ENCODE data around the gene ZBTB7B.

Gene ZBTB7B

GRCh38 chr1:155002464-155003226 is at the start of gene ZBTB7B:
ZBTB7B (plus strand) TSS chr1:155002802; CDS start chr1:155014661, 11,859 bp downstream.
- no peak for DNase-seq

DNA sequence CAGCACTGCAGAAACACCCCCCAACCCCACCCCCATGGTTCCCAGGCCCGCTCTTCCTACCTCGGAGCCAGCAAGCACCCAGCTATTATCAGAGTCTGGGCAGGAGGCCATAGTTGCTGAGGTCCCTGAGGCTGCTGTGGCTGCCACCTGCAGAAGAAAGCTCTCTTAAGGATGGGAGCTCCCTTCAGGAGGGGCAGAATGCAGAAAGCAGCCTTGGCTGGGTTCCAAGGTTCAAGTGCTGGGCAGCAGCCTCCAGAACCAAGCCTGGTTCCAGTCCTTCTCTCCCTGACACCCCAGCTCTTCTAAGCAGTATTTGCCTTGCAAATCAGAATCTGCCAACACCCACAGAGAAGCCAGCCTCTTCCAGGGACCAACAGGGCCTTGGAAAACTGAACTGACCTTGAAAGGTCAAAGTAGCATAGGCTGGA is 49.0 kb upstream of the ZBTB7B start:
- no peak for DNase-seq

- DNase-seq, result no peak
Measured at GRCh38 chr1:154954541-154954940, 48.1 kb upstream of the ZBTB7B start.

DNA sequence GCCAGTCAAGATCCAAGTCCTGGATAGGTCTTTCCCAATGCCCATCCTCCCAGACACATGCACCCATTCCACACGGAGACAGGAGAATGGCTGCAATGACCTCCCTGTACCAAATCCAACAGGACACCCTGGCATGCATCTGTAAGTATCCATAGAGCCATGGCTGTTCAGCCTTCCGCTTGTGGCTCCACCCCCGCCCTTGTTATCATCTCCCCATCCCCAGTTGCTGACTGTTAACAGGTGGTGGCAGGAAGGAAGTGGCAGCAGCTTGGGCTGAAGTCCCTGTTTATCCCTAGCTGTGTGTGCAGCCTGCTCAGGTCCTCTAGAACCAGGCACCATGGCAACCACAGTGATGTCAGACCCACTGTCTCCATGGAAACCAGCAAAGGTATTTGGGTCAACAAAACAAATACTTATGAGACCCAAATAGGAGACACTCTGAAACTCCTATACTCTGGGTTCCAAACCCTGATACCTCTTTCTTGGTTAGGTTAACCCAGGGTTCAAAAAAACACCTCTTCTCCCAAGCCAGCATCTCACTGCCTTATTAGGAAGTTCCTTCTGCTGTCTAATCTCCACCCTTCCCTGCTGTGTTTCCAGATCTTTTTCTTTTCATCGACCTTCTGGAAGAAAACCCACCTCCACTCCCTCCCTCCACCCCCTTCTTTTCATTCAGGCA is 47.4 kb upstream of the ZBTB7B start:
- peak; percentile 63 to 73 for DNase-seq

DNA sequence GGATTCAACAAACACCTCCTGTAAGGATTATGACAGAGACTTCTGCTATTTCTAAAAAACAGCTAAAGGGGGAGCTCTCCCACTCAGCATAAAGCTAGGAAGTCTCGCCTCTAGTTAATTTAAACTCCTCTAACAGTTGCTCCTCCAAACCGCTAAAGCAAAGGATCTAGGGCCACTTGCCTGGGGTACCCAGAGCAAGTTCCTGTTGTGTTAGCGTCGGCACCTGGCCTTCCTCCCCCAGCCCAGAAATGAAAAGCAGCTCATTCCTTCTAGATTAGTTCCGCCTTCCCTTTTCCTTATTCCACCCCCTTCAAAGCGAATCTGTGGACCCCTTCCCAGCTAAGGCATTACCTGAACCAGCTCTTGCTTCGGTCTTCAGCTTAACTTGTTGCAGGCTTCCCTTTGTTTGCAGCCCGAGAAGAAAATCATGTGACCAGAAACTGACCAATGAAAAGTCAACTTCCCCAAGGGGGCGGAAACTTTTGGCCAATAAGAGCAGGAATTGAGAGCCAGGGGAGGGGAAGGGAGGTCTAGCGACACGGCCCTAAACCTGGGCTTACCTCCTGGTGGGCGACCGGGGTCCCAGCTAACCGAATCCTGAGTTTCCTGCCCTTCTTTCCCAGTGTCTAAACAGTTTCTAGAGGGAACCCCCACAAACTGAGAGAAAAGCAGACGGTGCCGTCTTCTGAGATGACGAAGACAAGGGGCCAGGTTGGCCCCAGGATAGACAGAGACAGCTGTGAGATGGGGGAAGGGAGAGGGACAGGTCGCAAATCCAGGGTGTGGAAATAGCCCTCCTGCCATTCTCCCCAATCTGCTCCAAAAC is 46.7 kb upstream of the ZBTB7B start, which contains the start of gene PBXIP1:
TSS of gene PBXIP1 (minus strand) at position 382 of the 826 bp plus-strand sequence. CDS start 2,378 bp downstream, outside the sequence.
- DNase-seq, result peak; percentile 63 to 76

- DNase-seq, result no peak
Measured at GRCh38 chr1:154956544-154956941, 46.1 kb upstream of the ZBTB7B start.

- no peak for DNase-seq
Measured at GRCh38 chr1:154957091-154957657, 45.4 kb upstream of the ZBTB7B start.

GRCh38 chr1:154958036-154958435 is 44.6 kb upstream of the ZBTB7B start:
- no peak for DNase-seq

DNA sequence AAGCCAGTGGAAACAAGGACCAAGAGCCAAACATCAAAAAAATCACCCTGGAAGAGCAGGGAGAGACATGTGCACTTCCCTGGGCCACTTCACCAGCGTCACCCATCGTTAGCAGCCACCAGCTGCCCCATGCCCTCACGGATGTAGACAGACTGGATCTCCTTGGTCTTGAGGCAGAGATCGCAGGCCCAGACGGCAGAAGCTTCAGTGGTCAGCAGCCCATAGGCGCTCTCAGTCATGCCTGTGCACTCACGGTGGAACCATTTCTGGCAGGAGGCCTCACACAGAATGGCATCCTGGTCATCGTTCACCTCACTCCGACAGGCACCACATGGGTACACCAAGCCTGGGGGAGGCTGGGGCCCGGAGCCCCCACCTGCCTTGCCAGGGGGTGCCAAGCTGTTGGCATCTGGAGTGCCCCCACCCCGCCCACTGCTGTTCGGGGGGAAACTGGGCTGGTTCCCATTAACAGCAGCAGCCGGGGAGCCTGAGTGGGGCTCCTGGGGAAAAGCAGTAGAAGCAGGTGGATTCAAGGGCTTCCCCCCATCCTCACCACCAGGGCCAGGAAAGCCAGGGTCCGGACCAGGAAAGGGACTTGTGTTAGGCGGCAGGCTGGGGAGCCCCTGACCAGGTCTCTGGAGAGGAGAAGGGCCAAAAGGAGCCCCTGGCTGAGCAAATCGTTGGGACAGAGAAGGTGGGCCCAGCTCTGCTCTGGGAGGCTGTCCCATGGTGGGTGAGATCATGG is 43.7 kb upstream of the ZBTB7B start:
- DNase-seq, result no peak

GRCh38 chr1:154959426-154959780 is 43.2 kb upstream of the ZBTB7B start:
- no peak for DNase-seq

GRCh38 chr1:154960446-154961136 is 42.0 kb upstream of the ZBTB7B start:
- DNase-seq, result no peak

GRCh38 chr1:154961207-154962155 is 41.1 kb upstream of the ZBTB7B start, which contains the start of gene PYGO2:
PYGO2 (minus strand) TSS chr1:154961782; CDS start chr1:154961576, 206 bp downstream.
- peak; percentile 75 to 76 for DNase-seq

- DNase-seq, result no peak
Measured at GRCh38 chr1:154962156-154962749, 40.3 kb upstream of the ZBTB7B start.

GRCh38 chr1:154962795-154963330 is 39.7 kb upstream of the ZBTB7B start:
- DNase-seq, result no peak

DNA sequence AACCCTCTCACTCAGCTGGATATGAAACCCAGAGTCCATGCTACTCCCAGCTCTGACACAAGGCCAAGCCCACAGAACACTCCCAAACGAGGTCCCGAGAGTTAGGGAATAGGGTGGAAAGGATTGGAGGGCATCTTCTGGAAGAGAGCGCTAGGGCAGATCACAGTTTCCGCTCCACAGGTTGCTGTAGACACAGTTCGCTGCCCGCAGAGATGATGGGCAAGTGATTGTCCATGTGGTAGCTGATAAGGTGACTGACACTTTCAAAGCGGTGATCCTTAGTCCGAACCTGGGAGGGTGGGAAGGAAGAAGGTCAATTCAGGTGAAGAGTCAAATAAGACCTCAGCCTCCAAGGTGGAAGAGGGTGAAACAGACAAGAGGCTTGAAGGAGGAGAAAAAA is 39.0 kb upstream of the ZBTB7B start:
- no peak for DNase-seq

GRCh38 chr1:154964359-154964758 is 38.2 kb upstream of the ZBTB7B start:
- no peak for DNase-seq

DNA sequence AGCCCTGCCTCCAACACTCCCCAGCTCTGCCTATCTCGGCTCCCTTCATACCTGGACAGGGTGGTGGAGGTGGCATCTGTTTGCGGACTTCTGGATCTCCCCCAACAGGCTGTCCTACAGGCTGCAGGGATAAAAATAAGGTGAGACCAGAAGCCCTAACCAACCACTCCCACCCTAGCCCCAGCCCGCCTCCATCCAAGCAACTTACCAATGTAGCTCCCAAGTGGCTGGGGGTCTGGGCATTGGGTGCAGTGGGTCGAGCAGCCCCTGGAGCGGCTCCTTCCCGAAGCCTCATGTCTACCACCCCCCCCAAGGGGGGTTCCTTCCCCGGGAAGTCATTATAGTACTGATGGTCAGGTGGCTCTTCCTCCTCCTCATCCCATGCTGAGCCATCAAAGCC is 36.5 kb upstream of the ZBTB7B start:
- no peak for DNase-seq

DNA sequence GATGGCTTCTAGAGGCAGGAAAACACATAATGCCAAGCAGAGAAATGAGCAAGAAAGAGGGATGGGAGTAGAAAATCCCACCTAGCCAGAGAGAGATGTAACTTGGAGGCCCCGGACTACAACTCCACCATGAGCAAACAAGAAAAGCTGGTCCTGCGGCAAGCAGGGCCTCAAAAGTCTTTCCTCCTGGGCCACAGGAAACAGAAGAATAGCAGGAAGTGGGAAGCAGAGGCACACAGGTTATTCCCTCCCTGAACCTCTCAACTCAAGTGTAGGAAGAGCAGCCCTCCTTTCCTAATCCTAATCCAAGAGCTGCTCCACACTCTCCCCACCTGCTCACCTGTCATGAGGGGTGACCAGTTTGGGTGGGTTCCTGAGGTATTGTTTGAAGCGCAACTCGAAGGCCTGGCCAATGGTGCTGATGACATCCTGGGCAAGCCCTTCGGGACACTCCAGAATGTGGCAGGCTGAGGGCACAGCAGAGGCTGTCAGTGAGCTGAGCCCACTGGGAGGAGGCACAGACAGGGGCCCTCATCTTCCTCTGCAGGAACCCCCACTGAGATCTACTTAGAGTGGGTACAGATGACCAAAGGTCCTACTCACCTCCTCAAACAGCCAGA is 35.2 kb upstream of the ZBTB7B start:
- no peak for DNase-seq

DNA sequence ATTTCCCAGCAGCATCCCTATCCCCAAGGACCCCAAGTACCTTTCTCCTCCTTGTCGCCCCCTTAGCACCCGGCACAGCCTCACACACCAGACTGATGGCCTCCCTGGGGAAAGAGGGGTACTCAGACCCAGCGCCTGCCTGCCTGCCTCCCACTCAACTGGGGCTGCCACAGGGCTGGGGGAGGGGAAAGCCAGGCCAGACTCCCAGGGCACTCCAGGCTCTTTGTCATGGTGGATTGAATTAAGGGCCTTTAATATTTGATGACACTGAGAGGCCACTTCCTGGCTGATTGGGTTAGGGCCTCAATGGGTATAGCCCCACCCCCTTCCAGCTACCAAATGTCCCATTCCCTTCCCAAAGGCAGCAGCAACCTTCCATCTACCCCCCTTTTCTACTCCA is 33.9 kb upstream of the ZBTB7B start:
- no peak for DNase-seq

All from stimulated activated CD4-positive, alpha-beta T cell treated with anti-CD3 and anti-CD28 coated beads, Interleukin-2, amount 100 ng/mL, for 48 hours (primary cell).